Stimulated activated CD8-positive, alpha-beta memory T cell treated with anti-CD3 and anti-CD28 coated beads, Interleukin-2, amount 100 ng/mL, for 48 hours (primary cell): ENCODE results near the gene COPB2.
"Not testable (repeated sequence)": the region's sequence is repeated elsewhere in the genome, so short reads cannot be mapped to it uniquely, and the experiment has no call there.

Experiments
- DNase-seq, 2 donors: peaks; one replicate each; pipeline ENCODE4 v3.0.0-alpha.2; 2020; ENCODE audit warnings: low read depth in 2 of 2

Gene COPB2

GRCh38 chr3:139378587-139379241 lies 10.7 kb downstream of the COPB2 start:
- no peak for DNase-seq

GRCh38 chr3:139377378-139377777 lies 12.1 kb downstream of the COPB2 start:
- no peak for DNase-seq

GRCh38 chr3:139374099-139374498 lies 15.3 kb downstream of the COPB2 start:
- no peak for DNase-seq

- DNase-seq = no peak
Measured at GRCh38 chr3:139364549-139364948, 24.9 kb downstream of the COPB2 start.

GRCh38 chr3:139361276-139361675 lies 28.2 kb downstream of the COPB2 start:
- DNase-seq = no peak

- DNase-seq = no peak
Measured at GRCh38 chr3:139358841-139359562, 30.4 kb downstream of the COPB2 start.

GRCh38 chr3:139357899-139358298 lies 31.5 kb downstream of the COPB2 start:
- DNase-seq = no peak

GRCh38 chr3:139355891-139356290 lies 33.6 kb downstream of the COPB2 start:
- DNase-seq = no peak

- no peak for DNase-seq
Measured at GRCh38 chr3:139355476-139355875, 34.0 kb downstream of the COPB2 start.

- no peak for DNase-seq
Measured at GRCh38 chr3:139354661-139355060, 34.8 kb downstream of the COPB2 start.

GRCh38 chr3:139353920-139354556 lies 35.4 kb downstream of the COPB2 start:
- no peak for DNase-seq

GRCh38 chr3:139346771-139347170 lies 42.7 kb downstream of the COPB2 start:
- no peak for DNase-seq

- DNase-seq = peak; percentile 53 to 63
Measured at GRCh38 chr3:139343895-139344856, 45.3 kb downstream of the COPB2 start, which contains the start of gene MRPS22. Gene MRPS22, plus strand, starts transcription at chr3:139344020. Its CDS starts 7 bp downstream, at chr3:139344027.

GRCh38 chr3:139342054-139342453 lies 47.4 kb downstream of the COPB2 start:
- DNase-seq = no peak

- DNase-seq = no peak
Measured at GRCh38 chr3:139340784-139341183, 48.7 kb downstream of the COPB2 start.

GRCh38 chr3:139339219-139339906 lies 50.1 kb downstream of the COPB2 start:
- DNase-seq = peak; percentile 13 to 23

- no peak for DNase-seq
Measured at GRCh38 chr3:139338405-139338804, 51.0 kb downstream of the COPB2 start.

GRCh38 chr3:139334675-139335074 lies 54.8 kb downstream of the COPB2 start:
- DNase-seq = not testable (repeated sequence)

GRCh38 chr3:139332092-139332491 lies 57.4 kb downstream of the COPB2 start:
- no peak for DNase-seq

- DNase-seq = peak; percentile 82 to 87
Measured at GRCh38 chr3:139329364-139329850, 60.0 kb downstream of the COPB2 start.

- no peak for DNase-seq
Measured at GRCh38 chr3:139328356-139328755, 61.1 kb downstream of the COPB2 start.
